ENCODE results near the gene GATC.

DNA sequence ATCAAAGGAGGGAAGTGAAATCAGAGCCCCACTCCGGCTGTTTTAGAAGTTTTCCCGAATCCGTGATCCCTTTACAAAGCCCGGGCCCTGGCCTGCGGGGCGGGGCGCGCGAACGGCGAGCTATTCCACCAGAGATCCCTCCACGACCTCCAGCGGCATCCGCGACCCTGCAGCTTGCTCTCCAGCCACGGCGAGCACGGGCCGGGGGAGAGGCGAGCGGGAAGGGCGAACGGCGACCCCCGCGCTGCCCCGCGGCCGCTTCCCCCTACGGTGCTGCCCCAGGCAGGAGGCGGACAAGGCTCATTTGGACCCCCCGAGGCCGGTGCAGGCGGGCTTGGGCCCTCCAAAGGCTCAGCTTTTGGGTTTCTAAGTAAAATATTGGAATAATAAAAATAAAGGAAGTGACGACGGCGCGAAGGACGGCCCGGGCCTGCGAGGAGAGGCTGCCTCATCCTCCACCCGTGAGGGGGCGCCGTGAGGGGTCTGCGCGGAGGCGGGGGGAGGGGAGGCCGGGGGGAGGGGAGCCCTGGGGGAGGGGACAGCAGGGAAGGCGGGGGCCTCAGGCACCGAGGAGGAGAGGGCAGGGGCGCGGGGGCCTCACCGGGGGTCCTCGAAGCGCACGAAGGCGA, 22.7 kb downstream of the GATC start:
- TF ChIP-seq, protein P1, sequence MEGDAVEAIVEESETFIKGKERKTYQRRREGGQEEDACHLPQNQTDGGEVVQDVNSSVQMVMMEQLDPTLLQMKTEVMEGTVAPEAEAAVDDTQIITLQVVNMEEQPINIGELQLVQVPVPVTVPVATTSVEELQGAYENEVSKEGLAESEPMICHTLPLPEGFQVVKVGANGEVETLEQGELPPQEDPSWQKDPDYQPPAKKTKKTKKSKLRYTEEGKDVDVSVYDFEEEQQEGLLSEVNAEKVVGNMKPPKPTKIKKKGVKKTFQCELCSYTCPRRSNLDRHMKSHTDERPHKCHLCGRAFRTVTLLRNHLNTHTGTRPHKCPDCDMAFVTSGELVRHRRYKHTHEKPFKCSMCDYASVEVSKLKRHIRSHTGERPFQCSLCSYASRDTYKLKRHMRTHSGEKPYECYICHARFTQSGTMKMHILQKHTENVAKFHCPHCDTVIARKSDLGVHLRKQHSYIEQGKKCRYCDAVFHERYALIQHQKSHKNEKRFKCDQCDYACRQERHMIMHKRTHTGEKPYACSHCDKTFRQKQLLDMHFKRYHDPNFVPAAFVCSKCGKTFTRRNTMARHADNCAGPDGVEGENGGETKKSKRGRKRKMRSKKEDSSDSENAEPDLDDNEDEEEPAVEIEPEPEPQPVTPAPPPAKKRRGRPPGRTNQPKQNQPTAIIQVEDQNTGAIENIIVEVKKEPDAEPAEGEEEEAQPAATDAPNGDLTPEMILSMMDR (IDR thresholded peaks at IDR 0.05): no peak
- TF ChIP-seq POLR2A (IDR thresholded peaks at IDR 0.05): no peak
